GM10248 (cell line): ENCODE data around the gene FZD7.

Source experiments
- CTCF ChIA-PET: fragments of 300-600 bp; sonication (Branson Sonifier 250); formaldehyde crosslinking; extraction: SDS; loops from one replicate; lab custom pipeline; 2021; ENCODE audit warnings: antibody characterized with exemption; lab: Yijun Ruan, JAX
- POLR2A ChIA-PET: fragments of 350-650 bp; sonication (Branson Sonifier 250); formaldehyde crosslinking; extraction: SDS; loops from one replicate; lab custom pipeline; 2020; ENCODE audit warnings: antibody characterized with exemption; lab: Yijun Ruan, JAX
- DNase-seq: peaks from one replicate; pipeline ENCODE4 v3.0.0; 2012; ENCODE audit errors: extremely low spot score
- TF ChIP-seq, protein P1 (sequence below): IDR thresholded peaks from 2 replicates; pipeline ENCODE4 v1.5.1; 2012; ENCODE audit warnings: mild to moderate bottlenecking, low read depth; ENCODE audit errors: extremely low read depth, missing control alignments, control extremely low read depth

Gene FZD7

DNA sequence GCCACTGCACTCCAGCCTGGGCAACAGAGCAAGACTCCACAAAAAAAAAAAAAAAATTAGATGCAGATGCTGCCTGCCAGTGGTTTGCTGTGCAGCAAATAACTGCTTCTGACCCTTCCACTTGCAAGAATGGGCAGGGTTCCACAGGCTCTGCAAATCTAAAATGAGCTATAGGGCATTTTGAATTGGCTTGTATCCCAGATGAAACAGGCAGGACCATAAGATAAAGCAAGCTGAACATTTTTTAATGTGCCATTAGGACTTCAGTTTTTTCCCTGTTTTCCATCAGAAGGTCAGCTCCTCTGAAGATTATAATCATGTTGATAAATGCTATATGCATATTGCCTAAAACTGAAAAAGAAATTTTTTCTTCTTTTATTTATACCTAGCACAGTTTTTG lies 15.7 kb upstream of the FZD7 start:
- TF ChIP-seq, protein P1, sequence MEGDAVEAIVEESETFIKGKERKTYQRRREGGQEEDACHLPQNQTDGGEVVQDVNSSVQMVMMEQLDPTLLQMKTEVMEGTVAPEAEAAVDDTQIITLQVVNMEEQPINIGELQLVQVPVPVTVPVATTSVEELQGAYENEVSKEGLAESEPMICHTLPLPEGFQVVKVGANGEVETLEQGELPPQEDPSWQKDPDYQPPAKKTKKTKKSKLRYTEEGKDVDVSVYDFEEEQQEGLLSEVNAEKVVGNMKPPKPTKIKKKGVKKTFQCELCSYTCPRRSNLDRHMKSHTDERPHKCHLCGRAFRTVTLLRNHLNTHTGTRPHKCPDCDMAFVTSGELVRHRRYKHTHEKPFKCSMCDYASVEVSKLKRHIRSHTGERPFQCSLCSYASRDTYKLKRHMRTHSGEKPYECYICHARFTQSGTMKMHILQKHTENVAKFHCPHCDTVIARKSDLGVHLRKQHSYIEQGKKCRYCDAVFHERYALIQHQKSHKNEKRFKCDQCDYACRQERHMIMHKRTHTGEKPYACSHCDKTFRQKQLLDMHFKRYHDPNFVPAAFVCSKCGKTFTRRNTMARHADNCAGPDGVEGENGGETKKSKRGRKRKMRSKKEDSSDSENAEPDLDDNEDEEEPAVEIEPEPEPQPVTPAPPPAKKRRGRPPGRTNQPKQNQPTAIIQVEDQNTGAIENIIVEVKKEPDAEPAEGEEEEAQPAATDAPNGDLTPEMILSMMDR, result no peak
- no peak for DNase-seq
- ChIA-PET POLR2A (no interaction called here), CTCF (interaction anchor here (0.7 to 1.3 kb wide), 2 partner anchors 8 to 26 kb away, joined by 3 to 5 read pairs; no protein-coding TSS in a partner anchor)

DNA sequence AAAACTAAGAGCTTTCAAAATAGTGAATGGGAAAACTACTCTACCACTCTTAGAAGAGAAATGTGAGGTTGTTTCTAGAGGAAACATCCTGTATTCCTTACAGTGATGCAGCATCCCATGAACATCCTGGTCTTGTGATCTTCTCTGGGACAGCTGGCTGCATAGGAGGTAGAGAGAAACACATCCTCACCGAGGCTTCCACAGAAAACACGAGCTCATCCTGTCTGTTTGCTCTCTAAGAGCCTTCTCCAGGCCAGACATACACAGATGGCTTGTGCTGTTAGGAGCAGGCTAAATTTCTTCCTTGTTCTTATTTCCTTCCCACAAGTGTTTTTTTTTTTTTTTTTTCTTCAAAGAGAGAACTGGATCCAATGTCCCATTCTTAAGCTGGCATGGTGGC lies 14.7 kb upstream of the FZD7 start:
- no peak for DNase-seq
- TF ChIP-seq, protein P1, result no peak
- ChIA-PET CTCF (interaction anchor here (1.3 to 1.7 kb wide), 2 partner anchors 9 to 23 kb away, joined by 5 to 6 read pairs; no protein-coding TSS in a partner anchor), POLR2A (interaction anchor here (0.5 kb wide), 1 partner anchor 376 kb away, joined by 4 read pairs; the partner anchor contains the start of gene TMEM237)

DNA sequence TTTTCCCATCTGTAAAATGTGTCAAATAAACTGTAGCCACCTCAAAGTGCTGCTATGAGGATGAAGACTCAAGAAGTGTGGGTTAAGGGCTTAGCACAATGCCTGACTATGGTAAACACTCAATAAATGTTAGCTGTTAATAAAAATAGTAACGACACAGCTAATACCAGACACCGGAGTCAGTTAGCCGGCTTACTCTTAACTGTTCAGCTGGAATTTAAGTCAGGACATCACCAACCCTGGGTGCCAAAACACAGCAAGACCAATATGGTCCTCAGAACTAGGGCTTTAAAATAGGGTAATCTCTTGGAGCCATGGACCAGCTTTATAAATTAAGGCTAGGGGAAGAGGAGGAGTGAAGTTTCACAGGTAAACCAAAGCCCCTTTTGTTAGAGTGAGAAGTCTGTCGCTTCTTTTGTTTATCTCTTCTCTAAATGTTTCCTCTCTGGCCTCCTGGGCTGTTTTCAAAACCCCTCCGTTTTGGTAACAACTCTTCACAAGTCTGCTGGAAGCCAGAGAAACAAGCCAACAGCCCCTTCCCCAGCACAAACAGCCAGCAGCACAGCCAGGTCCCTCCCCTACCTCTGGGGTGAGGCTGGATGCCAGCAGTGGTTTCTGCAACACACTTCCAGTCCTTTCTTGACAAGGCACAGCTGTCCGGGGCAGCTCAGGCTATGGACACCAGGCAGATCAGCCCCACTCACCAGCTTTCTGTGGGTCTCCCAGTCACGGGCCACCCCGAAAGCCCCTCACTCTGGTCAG lies 13.8 kb upstream of the FZD7 start:
- TF ChIP-seq, protein P1, result no peak
- ChIA-PET CTCF (interaction anchor here (1.7 kb wide), 1 partner anchor 22 kb away, joined by 6 read pairs; no protein-coding TSS in a partner anchor), POLR2A (no interaction called here)
- no peak for DNase-seq

DNA sequence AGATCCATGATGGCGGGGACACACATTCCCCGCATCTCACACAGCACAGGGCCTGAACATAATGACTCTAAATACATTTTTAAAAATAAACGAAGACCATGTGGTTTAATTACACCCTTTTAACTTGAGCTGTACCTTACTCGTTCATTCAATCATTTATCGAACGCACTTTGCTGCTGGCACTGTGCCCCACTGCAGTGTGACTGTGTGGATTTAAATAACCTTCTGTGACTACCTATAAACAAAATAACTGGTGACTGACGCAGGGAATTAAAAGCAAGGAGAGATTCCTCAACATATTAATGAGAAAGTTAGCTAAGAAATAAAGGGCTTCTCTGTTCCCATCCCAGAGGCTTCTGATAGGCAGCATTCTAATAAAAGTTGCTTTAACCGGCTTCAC lies 10.9 kb upstream of the FZD7 start:
- TF ChIP-seq, protein P1, result no peak
- ChIA-PET CTCF (no interaction called here), POLR2A (no interaction called here)
- DNase-seq, result no peak

DNA sequence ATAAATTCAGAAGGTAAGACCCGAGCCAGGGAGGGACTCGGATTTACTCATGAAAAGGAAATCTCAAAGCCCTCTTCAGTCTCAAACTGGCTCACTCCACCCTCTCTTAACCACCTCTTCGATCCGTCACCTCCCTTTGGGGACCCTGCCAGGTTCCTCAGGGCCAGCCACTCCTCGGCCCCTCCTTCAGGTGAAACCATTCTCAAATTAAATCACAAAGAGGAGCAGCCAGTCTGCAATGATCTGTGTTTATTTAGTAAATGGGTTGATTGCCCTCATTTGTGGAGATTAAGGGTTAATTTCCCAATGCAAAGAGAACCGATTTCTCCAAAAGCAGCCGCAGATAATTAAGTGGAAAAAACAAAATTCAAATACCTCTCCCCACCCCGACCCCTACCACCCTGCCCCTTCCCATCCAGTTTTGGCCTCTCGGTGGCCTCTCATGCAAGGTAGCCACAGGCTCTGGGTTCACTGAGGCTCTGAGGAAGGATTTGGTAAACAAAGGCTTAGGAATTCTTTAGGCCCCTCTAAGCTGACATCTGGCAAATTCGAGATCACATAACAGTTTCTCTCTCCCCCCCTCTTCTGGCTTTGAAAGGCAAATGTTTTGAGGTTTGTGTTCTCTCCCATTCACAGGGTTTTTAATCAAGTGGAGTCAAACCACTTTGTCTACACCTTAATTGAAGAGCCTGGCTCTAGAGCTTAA lies 10.3 kb upstream of the FZD7 start:
- DNase-seq, result no peak
- TF ChIP-seq, protein P1, result no peak
- POLR2A ChIA-PET, result no interaction called here
- CTCF ChIA-PET, result no interaction called here

DNA sequence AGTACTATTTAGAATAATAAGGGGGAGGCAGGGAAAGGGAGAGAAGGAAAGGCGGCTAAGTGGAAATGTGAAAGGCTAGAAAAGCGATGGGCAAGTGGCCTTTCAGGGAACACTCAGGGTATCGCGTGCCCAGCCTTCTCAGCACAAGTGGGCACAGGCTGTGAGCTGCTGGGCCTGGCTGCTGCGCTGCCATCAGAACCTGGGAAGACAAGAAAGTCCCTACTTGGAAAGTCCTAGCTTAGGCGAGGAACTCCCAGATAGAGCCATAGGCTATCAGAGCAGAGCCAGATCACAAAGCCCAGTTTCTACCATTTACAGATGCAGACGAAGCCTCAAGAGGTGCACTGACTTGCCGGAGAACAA lies 9.8 kb upstream of the FZD7 start:
- DNase-seq, result no peak
- ChIA-PET CTCF (no interaction called here), POLR2A (no interaction called here)
- TF ChIP-seq, protein P1, result no peak
